Right forelimb (tissue), 1 donor: Measurements from ENCODE around the gene STK17A.

Source experiments
- DNase-seq: peaks from one replicate; pipeline ENCODE4 v3.0.0-alpha.2; 2018

The STK17A gene

DNA sequence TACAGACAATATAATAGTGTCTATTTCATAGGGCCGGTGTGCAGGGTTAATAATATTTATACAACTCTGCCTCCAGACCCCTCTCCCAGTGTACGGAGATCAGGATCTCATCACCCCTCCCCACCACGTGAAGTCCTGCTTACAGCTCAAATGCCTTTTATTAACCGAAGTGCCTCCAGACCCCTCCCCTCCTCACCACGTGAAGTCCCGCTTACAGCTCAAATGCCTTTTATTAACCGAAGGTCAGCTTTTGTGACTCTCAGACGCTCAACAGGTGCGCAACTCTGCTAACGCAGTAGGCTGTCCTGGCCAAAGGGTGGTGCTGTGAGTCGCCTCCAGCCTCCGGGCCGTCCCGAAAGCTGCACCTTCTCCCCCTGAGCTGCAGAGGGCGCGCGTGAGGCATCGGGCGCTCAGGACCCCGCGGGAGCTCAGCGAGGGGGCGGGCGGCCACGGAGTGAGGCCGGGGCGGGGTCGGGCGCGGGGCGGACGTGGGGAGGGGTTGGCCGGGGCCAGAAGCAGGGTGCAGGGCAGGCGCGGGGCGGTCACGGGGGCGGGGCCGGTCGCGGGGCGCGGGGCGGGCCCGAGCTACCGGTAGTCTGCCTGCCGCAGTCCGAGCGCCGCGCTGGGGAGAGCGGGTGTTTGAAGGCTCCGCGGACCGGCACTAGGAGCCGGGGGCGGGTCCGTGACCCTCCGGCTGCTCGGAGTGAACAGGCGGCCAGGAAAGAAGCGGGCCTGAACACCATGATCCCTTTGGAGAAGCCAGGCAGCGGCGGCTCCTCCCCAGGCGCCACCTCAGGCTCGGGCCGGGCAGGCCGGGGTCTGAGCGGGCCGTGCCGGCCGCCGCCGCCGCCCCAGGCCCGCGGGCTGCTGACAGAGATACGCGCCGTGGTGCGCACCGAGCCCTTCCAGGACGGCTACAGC is at the start of gene STK17A:
STK17A (plus strand) TSS at position 606 of the 921 bp plus-strand sequence; CDS start at position 742, 136 bp downstream.
- DNase-seq: peak; percentile 96

- no peak for DNase-seq
Measured at GRCh38 chr7:43533801-43534479, 49.0 kb upstream of the STK17A start.

GRCh38 chr7:43535031-43535451 is 47.9 kb upstream of the STK17A start:
- no peak for DNase-seq

DNA sequence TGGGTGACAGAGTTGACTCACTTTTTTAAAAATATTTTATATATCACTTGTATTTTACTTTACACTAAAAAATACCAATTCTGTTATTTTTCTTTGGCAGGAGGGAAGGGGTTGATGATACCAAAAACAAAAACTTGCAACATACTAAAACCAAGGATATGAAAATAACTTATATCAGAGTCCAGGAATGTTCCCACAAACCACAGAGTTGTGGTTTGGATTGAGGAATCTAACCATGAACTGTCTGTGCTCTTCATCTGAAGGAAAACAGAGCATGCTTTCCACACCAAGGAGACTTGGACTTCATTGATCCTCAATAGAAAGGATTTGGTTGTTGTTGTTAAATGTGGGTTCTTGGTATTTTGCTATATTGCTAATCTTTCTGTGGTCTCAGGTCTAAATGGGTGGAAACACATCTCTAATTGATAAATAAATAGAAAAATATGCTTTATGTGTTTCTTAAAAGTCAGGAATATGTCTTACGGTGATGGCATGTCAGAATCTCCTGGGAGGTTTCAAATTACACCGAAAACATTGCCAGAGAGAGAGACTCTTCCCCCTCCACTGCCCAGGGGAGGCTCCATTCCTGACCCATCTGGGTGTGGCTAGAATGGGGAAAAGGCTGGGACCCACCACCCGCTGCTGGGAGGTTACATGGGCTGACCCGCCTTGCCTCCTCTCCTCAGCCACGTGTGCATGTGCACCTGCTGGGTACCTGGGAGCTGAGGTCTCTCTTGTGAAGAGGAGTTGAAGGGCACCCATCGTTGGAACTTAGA is 46.9 kb upstream of the STK17A start:
- DNase-seq: no peak

DNA sequence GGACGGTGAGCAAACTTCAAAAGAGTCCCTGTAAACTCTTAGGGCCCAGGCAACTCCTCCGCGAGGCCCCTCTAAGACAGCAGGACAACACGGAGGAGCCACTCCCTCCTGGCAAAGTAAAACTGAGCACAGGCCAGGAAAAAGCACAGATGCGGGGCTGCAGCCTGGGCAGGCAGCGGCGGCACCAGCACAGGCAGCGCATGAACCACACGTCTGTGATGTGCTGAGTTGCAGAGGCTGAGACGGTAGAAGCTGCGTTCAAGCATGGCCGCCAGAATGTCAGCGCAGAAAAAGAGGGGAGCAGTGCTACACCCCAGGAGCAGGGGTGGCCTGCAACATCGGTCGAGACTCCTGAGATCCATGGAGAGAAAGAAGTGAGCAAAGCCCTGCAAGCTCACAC is 46.1 kb upstream of the STK17A start:
- no peak for DNase-seq

GRCh38 chr7:43537765-43538403 is 45.0 kb upstream of the STK17A start:
- DNase-seq: no peak

GRCh38 chr7:43538404-43538771 is 44.5 kb upstream of the STK17A start:
- no peak for DNase-seq

DNA sequence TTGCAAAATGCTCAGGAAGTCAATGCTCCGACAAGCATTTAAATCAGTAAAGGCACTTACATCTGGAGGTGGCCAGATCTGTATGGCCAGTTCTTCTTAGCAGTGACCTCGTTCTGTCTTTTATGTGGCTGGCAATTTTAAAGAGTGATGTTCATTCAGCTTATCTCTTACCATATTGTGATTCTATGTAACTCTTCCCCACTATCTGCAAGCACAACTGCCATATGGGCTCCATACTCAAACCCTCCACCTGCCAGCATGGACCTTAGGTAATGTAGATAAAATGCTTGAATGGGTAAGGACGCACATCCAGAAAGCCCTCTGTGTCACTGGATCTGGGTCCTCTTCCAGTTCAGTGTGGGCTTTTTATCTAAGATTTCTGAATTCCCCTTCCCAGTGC is 42.4 kb upstream of the STK17A start:
- DNase-seq: no peak

GRCh38 chr7:43542716-43543115 is 40.2 kb upstream of the STK17A start:
- no peak for DNase-seq

DNA sequence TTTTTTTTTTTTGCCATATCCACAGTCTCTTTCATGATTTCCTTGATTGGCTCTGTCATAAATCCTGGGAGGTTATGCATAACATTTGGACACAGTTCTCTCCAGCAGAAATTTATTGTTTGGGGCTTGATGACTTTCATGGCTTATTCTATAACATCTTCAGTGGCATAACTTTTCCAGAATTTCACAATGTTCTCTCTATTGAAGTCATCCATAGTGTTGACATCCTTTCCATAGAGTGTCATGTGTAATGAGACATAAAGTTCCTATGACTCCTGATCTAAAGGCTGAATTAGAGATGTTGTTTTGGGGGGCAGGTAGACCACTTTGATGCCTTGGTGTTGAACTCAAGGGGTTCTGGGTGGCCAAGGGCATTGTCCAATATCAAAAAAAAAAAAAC is 36.7 kb upstream of the STK17A start:
- no peak for DNase-seq

GRCh38 chr7:43550427-43550826 is 32.5 kb upstream of the STK17A start:
- DNase-seq: no peak

DNA sequence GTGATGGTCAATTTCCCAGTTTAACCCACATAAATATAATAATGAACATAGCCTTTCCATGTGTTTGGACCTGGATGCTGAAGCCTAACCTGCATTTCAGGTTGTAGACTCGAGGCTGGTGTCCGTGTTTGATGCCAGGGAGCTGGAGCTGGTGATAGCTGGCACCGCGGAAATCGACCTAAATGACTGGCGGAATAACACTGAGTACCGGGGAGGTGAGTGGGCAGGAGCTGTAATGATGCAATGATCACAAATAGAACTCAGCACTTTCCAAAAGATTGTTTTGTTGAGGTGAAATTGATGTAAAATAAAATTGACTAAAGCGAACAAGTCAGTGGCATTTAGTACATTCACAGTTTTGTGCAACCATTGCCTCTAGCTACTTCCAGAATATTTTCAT is 30.8 kb upstream of the STK17A start:
- DNase-seq: no peak

DNA sequence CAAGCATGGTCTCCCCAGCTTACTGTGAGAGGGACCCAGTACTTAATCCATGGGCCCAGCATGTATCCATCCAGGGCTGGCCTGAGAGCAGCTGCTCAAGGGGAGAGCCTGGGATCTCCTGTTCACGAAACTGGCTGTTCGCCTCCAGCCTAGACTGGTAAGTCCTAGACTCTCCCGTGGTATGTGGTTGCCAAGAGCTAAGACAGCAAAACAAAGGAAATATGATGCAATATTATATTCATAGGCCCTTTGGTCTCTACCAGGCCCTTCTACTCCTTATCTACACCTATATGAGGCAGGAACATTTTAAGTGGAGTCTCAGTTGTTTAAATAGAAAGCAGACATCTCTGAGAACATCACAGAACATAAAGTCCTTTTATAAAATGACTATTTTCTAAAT is 28.9 kb upstream of the STK17A start:
- no peak for DNase-seq

GRCh38 chr7:43554423-43554822 is 28.5 kb upstream of the STK17A start:
- DNase-seq: no peak

DNA sequence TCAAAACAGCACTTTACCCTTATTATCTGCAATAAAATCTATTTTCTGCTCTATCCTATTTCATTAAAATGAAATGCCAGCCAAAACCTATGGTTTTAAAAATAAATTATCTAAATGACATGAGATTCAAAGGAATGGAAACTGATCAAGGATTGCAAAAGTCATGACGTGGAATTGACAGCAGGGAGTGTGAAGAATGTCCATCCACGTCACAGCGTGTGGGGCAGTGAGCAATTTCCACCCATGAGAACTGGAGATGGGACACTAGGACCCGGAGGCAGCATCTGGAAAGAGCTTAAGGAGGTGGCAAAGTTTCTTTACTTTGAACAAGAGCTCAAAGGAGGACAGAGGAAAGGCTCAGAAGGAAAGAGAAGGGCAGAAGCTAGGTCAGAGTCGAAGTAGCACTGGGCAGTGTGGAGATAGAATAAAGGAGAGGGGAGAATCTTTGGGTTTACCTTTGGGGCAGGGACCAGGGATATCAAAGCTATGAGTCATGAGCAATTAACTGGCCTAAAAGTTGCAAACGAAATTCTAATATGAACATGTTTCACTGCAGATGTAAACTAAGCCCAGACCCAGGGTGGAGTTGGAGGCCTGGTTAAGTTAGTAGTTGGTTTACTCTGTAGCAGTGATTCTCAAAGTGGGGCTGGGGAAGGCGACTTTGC is 24.9 kb upstream of the STK17A start:
- no peak for DNase-seq

- no peak for DNase-seq
Measured at GRCh38 chr7:43559171-43559945, 23.6 kb upstream of the STK17A start.

DNA sequence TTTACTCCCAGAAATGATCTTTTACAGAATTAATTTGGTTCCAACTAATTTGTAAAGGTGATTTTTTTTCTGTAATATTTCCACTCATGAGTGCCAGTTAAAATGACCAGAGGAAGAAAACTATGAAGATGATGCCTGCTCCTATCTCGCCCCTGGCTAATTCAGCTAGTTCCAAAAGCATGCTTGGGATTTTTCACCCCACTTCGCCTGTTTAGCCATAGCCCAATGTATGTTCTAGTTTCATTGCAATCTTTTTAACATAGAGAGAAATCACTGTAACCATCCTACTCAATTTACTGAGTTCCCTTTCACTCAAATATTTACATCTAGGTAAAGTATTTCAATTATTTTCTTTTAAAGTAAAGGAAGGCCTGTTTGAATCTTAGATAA is 23.0 kb upstream of the STK17A start:
- no peak for DNase-seq

- no peak for DNase-seq
Measured at GRCh38 chr7:43560742-43561330, 22.1 kb upstream of the STK17A start.

DNA sequence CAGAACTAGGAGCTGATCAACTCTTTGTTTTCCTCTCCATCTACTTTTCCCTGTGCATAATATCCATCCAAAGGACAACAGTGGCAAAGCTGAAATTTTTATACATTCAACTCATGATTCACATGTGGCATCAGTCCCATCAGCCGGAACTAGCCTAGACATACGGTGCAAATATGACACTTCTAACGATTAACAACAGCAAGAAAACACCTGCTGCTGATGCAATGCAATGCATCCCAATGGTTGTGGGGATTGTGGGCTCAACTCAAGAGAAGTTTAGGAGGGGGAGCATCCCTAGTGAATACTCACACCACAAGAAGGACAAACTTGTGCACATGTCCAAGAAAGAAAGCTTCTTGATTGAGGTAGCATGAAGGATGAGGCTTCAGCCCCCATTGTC is 20.5 kb upstream of the STK17A start:
- DNase-seq: no peak

DNA sequence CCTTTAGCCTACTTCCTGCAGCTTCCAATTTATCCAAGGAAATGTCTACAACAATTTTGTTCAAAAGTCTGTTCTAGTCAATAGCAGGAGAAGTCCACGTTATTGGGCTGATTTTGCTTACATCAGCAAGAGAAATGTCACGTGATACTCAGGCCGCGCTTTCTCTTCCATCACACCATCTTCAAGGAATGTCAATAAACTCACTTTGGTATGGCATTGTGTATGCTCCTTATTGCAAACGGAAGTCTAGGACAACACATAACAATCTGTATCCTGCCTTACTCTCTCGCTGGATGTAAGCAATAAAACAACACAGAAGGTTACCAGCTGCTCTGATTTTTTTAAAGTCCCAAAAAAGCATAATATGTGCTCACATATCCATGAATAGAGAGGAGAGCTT is 17.1 kb upstream of the STK17A start:
- no peak for DNase-seq

GRCh38 chr7:43568529-43568928 is 14.4 kb upstream of the STK17A start:
- DNase-seq: no peak
